ENCODE data around the gene OR2C3.
"Not testable (repeated sequence)": the region's sequence is repeated elsewhere in the genome, so short reads cannot be mapped to it uniquely, and the experiment has no call there.

OR2C3 gene

DNA sequence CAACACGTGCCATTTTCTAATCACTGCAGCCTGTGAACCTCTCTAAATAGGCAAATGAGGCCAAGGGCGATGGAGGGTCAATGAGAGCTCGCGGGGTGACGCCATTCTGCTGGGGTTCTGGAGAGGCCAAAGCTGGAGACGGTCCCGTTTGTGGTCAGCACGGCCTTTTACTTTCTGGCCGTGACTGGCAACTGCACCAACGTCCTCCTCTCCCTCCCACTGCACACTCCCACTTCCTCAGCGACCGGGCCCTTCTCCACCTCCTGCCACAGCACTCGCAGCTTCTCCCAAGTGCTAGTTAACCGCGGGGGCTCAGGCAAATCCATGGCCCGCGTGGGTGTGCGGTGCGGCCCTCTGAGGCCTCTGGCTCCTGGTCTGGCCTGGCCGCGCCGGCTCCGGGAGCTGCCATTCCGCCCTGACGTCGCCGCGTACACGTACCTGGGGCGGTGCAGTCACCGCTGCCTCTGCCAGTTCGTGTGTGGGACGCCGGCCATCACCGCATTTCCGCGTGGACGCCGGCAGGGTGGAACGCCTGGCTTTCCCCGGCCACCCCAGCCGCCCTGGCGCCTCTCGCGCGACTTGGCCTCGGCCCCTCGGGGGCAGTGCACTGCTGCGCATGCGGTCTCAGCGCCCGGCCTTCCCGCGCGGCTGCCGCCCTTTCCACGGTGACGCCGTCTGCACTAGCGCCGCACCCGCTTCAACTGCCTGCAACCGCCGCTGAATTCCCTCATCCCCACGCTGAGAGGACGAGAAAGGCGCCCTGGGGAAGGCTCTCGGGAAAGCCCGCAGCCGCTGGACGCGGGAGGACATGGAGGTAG, 18.2 kb downstream of the OR2C3 start:
- DNase-seq, result no peak

DNA sequence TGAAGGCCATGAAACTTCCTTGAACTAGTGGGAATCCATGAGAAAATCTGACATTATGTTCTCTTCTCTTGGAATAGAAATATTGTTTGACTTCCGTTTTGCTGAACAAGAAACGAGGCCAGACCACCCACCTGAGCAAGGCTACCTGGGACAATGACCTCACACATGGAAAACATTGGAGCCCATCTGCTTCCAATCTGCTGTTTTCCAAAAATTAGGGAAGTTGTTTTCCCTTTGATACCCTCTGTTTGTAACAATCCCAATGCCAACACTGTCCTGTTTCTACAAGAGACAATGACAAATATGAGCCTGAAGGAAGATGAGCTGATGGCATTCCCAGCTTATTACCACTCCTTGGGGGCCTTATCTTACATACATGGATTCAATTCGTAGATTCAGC, 29.4 kb downstream of the OR2C3 start:
- no peak for DNase-seq

DNA sequence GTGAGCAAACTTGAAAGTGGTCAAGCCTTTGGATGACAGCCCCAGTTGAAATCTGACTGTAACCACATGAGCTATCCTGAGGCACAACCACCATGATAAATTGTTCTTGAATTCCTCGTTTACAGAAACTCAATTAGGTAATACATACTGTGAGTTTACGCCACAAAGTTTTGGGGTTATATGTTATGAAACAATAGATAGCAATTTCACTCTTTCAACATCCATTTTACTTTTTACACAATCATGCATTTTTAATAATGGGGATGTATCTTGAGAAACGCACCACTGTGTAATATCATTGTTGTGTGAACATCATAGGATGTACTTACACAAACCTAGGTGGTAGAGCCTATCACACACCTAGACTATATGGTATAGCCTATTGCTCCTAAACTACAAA, 35.4 kb downstream of the OR2C3 start:
- no peak for DNase-seq

DNA sequence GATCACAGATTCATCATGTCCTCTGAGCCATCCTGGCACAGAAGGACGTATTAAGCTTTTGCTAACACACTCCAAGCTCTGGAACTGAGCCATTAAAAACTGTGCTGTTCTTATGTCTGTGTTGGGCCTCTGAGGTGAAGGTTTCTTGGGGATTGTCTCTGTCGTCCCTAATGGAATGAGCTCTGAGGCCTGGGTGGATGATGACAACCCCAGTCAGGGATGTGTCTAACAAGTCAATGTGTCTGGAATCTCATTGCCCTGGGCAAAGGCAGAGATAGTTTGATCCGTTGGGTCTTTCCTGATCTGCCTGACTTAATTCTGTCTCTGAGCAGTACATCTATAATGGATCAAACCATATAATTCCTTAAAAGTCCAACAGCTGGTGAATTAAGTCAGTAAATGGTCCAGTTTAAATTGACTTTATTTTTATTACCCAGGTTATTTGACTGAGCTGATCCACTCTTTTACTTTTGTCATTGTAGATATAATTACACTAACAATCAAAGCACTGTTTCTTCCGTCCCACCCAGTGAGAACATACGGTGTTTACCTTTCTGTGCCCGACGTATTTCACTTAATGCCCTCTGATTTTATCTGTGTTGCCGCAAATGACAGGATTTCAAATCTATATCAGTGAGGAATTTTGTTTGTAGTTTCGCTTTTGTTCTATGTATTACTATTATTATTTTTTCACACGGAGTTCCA, 39.5 kb downstream of the OR2C3 start:
- no peak for DNase-seq

DNA sequence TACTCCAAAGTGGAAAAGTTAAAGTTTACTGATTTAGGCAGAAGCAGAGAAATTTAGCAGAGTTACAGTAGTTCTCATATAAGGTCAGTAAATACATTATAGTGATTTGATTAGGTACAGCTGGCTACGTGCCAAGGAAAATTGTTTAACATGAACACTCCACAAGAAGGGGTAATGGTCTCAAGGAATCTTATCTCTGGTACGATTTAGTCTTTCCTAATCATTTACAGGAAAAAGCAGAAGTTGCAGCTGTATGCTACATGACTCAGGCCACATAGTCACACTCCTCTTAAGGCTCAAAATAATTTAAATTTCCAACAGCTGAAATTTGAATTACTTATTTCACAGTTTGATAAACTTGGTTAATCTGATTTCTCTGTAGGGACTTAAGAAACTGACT, 41.5 kb downstream of the OR2C3 start:
- no peak for DNase-seq

DNA sequence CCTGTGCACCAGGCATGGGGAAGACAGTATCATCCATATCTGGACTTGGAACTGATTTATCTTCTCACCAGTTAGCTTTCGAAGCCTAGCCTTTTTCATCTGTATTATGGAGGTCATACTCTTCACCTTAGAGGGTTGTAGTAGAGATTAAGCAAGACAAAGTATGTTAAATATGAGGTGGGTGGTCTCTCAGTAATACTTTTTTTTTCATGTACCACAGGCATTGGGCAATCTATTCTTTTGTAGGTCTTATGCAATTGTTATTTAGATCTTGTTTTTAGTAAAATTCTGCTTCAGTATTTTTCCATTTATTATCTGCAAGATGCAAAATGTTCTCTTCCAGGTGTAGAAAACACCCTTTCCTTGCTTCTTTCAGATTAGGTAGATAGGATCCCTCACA, 43.1 kb downstream of the OR2C3 start:
- no peak for DNase-seq

DNA sequence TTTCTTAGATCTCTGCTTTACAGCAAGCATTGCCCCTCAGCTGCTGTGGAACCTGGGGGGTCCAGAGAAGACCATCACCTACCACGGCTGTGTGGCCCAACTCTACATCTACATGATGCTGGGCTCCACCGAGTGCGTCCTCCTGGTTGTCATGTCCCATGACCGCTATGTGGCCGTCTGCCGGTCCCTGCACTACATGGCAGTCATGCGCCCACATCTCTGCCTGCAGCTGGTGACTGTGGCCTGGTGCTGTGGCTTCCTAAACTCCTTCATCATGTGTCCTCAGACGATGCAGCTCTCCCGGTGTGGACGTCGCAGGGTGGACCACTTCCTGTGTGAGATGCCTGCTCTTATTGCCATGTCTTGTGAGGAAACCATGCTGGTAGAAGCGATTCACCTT, 44.9 kb downstream of the OR2C3 start:
- no peak for DNase-seq

DNA sequence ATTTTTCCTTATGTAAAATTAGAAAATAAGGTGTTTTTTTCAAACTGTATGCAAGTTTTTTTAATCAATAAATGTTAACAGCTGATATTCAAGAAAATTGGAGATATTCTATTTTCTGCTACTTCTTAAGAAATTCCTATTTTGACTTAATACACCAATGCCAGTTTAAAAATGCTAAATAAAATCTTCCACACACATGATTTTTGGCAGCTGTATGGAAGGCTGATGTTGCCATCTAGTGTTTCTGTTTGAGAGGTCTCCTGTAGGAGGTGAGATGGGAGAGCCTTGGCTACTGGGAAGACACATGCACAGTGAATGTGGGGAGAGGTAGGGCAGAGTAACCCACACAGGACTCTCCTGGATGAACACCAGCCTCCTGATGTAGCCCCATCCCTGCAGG, 49.2 kb downstream of the OR2C3 start:
- DNase-seq, result no peak

DNA sequence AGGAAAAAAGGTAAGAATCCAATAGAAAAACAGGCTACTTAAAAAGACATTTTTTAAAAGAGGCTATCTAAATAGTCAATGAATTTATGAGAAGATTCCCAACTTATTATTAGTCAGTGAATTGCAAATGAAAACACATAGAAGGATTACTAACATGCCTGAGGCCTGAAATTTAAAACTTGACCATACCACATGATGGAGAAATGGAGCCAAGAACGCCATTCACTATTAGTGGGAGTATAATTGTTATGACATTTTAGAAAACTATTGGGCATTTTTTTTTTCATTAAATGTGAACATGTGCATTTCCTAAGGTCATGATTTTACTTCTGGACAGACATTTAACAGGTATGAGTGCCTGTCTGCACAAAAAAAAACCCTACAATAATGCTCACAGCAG, 53.5 kb downstream of the OR2C3 start:
- no peak for DNase-seq

DNA sequence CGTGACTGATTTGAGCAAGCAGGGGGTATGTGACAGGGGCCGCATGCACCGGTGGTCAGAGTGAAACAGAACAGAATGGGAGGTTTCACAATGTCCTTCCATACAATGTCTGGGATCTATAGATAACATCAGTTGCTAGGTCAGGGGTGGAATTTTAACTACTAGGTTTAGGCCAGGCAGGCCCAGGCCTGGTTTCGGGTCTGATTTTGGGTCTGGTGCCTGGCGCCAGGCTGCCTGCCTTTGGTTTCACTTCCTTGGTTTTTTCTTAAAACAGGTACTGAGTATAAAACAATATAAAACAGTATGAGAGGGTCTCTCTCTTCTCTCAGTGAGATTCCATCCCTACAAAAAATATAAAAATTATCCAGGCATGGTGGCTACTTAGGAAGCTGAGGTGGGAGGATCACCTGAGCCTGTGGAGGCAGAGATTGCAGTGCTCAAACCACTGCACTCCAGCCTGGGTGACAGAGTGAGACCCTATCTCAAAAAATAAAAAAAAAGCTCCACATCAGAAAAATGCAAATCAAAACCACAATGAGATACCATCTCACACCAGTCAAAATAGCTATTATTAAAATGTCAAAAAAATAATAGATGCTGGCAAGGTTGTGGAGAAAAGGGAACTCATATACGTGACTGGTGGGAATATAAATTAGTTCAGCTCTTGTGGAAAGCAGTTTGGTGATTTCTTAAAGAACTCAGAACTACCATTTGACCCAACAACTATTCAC, 59.7 kb downstream of the OR2C3 start:
- not testable (repeated sequence) for DNase-seq

DNA sequence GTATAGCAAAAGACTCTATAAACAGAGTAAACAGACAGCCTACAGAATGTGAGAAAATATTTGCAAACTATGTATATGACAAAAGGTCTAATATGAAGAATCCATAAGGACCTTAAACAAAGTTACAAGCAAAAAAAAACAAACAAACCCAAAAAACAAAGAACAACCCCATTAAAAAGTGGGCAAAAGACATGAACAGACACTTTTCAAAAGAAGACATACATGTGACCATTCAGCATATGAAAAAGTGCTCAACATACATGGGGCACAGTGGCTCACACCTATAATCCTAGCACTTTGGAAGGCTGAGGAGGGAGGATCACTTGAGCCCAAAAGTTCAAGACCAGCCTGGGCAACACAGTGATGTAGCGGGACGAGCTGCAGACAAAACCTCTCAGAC, 60.4 kb downstream of the OR2C3 start:
- DNase-seq, result no peak
